ENCODE measurements around the gene FKBP7. TPM values are rescaled to one million over a fixed set of nuclear protein-coding genes. Genes with fewer than 3 reads are reported as not detected.

Gene FKBP7
- total RNA-seq, 2 donors from 2014 or later: 20.1 to 21.8 TPM

DNA sequence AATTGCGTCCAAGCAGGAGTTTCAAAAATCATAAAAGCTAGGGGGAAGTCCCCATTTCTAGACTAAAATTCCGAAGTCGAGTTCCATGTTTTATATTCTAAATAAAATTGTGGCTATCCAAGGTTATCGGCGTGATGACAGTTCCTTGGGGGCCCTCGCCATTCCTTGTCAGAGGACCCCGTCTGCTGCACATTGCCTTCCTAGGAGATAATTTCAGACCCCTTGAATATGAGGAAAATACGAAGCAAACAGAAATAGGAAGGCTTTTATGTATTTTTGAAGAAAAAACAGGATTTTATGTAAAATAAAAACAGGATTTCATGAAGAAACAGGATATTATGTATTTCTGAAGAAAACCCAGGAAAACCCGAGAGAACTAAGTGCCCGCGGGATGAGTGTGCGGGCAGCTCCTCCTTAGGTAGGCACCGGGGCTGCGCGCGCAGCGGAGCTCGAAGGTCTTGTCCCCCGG, 1.4 kb upstream of the FKBP7 start:
- peak overlapping the region; percentile 83 for H3K4me3 ChIP-seq
- DNase-seq (ENCODE audit: low spot score): no peak

GRCh38 chr2:178479275-178479616, 846 bp upstream of the FKBP7 start:
- Histone ChIP-seq H3K36me3 (no peaks in the 10 kb centered on the region), H3K27me3 (replicated peaks; ENCODE audit: insufficient read depth) (no peaks in the 10 kb centered on the region), H3K4me1 (ENCODE audit: control insufficient read depth in 1 of 2, low read depth in 2 of 2) (peaks cover 41 to 58% of the 10 kb centered on the region in 2 donors), H3K27ac (peak overlapping the region; percentile 93 to 98), H3K9me3 (no peaks in the 10 kb centered on the region), H3K4me3 (peak overlapping the region; percentile 83)
- no peak for ATAC-seq (ENCODE audit: insufficient number of reproducible peaks, low FRiP score, low read depth)
- DNase-seq (ENCODE audit: low spot score): no peak
- TF ChIP-seq, protein P1, sequence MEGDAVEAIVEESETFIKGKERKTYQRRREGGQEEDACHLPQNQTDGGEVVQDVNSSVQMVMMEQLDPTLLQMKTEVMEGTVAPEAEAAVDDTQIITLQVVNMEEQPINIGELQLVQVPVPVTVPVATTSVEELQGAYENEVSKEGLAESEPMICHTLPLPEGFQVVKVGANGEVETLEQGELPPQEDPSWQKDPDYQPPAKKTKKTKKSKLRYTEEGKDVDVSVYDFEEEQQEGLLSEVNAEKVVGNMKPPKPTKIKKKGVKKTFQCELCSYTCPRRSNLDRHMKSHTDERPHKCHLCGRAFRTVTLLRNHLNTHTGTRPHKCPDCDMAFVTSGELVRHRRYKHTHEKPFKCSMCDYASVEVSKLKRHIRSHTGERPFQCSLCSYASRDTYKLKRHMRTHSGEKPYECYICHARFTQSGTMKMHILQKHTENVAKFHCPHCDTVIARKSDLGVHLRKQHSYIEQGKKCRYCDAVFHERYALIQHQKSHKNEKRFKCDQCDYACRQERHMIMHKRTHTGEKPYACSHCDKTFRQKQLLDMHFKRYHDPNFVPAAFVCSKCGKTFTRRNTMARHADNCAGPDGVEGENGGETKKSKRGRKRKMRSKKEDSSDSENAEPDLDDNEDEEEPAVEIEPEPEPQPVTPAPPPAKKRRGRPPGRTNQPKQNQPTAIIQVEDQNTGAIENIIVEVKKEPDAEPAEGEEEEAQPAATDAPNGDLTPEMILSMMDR (IDR thresholded peaks at IDR 0.05): no peak

More for the DNA sequence above, 1.4 kb upstream of the FKBP7 start:
- ATAC-seq (ENCODE audit: insufficient number of reproducible peaks, low FRiP score, low read depth): no peak
- peaks cover 45 to 63% of the 10 kb centered on the region in 2 donors for H3K4me1 ChIP-seq (ENCODE audit: control insufficient read depth in 1 of 2, low read depth in 2 of 2)
- no peaks in the 10 kb centered on the region for H3K9me3 ChIP-seq
- H3K27me3 ChIP-seq (replicated peaks; ENCODE audit: insufficient read depth): no peaks in the 10 kb centered on the region
- TF ChIP-seq, protein P1 (IDR thresholded peaks at IDR 0.05): no peak
- H3K36me3 ChIP-seq: no peaks in the 10 kb centered on the region
- peak overlapping the region; percentile 93 to 98 for H3K27ac ChIP-seq

DNA sequence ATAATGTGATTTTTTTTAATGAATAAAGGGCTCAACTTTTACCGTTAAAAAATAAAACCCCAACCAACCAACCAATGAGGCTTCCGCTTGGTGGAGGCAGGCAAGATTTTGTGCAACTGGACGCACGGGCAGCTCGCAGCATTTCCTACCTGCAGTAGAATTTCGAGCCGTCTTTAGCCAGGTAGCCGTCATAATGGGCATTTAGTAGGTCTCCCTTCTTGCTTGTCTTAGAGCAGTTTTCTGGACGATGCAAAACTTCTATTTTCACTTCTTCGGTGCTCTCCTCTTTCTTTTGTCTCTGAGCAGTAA, 316 bp downstream of the FKBP7 start:
- Histone ChIP-seq H3K4me1 (ENCODE audit: control insufficient read depth in 1 of 2, low read depth in 2 of 2) (peaks cover 35 to 47% of the 10 kb centered on the region in 2 donors), H3K27ac (peak overlapping the region; percentile 93 to 98), H3K27me3 (replicated peaks; ENCODE audit: insufficient read depth) (no peaks in the 10 kb centered on the region), H3K9me3 (no peaks in the 10 kb centered on the region), H3K36me3 (no peaks in the 10 kb centered on the region), H3K4me3 (peak overlapping the region; percentile 83)
- ATAC-seq (ENCODE audit: insufficient number of reproducible peaks, low FRiP score, low read depth) (no peak), DNase-seq (ENCODE audit: low spot score) (no peak)
- TF ChIP-seq, protein P1 (IDR thresholded peaks at IDR 0.05): no peak

DNA sequence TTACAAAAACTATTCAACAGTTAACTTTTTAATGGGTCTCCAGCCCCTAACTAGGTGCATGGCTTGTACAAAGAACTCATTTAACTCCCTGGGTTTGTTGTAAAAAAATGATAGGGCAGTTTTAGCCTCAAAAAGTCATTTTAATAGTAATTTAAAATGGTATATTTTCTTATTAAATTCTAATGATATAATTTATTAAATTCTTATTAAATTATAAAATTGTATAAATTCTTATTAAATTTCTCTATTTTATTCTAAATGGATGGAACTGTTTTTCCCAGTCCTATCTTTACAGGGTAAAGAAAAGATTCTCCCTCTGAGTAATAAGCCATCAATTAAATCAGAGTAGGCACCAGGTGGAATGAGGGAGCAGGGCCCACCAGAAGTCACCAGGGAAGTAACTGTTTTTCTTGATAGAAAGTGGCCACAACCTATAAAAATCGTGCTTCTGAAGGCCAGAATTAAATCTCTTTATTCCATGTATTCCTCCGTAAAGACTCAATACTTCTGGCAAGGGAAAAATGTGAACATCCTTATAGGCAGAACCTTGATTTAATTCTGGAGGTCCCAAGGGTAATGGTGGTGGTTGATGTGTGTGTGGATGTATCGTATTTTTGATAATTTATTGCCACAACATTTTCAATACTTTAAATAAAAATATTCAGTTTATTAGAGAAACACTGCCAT, 814 bp downstream of the FKBP7 start:
- peak overlapping the region; percentile 93 to 98 for H3K27ac ChIP-seq
- no peaks in the 10 kb centered on the region for H3K36me3 ChIP-seq
- H3K9me3 ChIP-seq: no peaks in the 10 kb centered on the region
- ATAC-seq (ENCODE audit: insufficient number of reproducible peaks, low FRiP score, low read depth) (no peak), DNase-seq (ENCODE audit: low spot score) (no peak)
- TF ChIP-seq, protein P1 (IDR thresholded peaks at IDR 0.05): no peak
- peaks cover 30 to 42% of the 10 kb centered on the region in 2 donors for H3K4me1 ChIP-seq (ENCODE audit: control insufficient read depth in 1 of 2, low read depth in 2 of 2)
- no peaks in the 10 kb centered on the region for H3K27me3 ChIP-seq (replicated peaks; ENCODE audit: insufficient read depth)
- H3K4me3 ChIP-seq: peak overlapping the region; percentile 83

- Histone ChIP-seq H3K4me3 (no peak overlapping the region), H3K27ac (no peak overlapping the region), H3K9me3 (no peaks in the 10 kb centered on the region), H3K27me3 (replicated peaks; ENCODE audit: insufficient read depth) (no peaks in the 10 kb centered on the region), H3K4me1 (ENCODE audit: control insufficient read depth in 1 of 2, low read depth in 2 of 2) (peaks cover 19 to 31% of the 10 kb centered on the region in 2 donors), H3K36me3 (no peaks in the 10 kb centered on the region)
- TF ChIP-seq, protein P1 (IDR thresholded peaks at IDR 0.05): no peak
- no peak for DNase-seq (ENCODE audit: low spot score)
- ATAC-seq (ENCODE audit: insufficient number of reproducible peaks, low FRiP score, low read depth): no peak
Observed at GRCh38 chr2:178476477-178476876, 1.9 kb downstream of the FKBP7 start.
